GM18909 (cell line): Measurements from ENCODE around the gene C15orf40.
"Not testable (repeated sequence)": the region's sequence is repeated elsewhere in the genome, so short reads cannot be mapped to it uniquely, and the experiment has no call there.

ENCODE experiments used
- ATAC-seq: cut with Tn5 transposase; IDR thresholded peaks from one replicate; pipeline ENCODE4 v1.9.1; 2021; ENCODE audit warnings: mild to moderate bottlenecking; ENCODE audit not compliant: unreplicated experiment, poor library complexity

C15orf40 gene

GRCh38 chr15:83011271-83012075 is at the start of gene C15orf40:
C15orf40 (minus strand) TSS chr15:83011639; CDS start chr15:83011607, 32 bp downstream.
- peak; percentile 88 for ATAC-seq

GRCh38 chr15:83057696-83058376 is 46.4 kb upstream of the C15orf40 start:
- ATAC-seq: no peak

GRCh38 chr15:83057002-83057401 is 45.6 kb upstream of the C15orf40 start:
- no peak for ATAC-seq

- no peak for ATAC-seq
Observed at GRCh38 chr15:83053151-83053550, 41.7 kb upstream of the C15orf40 start.

- no peak for ATAC-seq
Observed at GRCh38 chr15:83046558-83047127, 35.2 kb upstream of the C15orf40 start.

GRCh38 chr15:83044156-83044555 is 32.7 kb upstream of the C15orf40 start:
- ATAC-seq: no peak

GRCh38 chr15:83039206-83039605 is 27.8 kb upstream of the C15orf40 start:
- ATAC-seq: no peak

GRCh38 chr15:83036253-83036652 is 24.8 kb upstream of the C15orf40 start:
- no peak for ATAC-seq

- ATAC-seq: not testable (repeated sequence)
Observed at GRCh38 chr15:83031234-83031633, 19.8 kb upstream of the C15orf40 start.

- ATAC-seq: no peak
Observed at GRCh38 chr15:83030021-83030420, 18.6 kb upstream of the C15orf40 start.

GRCh38 chr15:83018436-83018835 is 7.0 kb upstream of the C15orf40 start:
- ATAC-seq: no peak

- ATAC-seq: no peak
Observed at GRCh38 chr15:83016906-83017305, 5.5 kb upstream of the C15orf40 start.

- no peak for ATAC-seq
Observed at GRCh38 chr15:83015361-83015760, 3.9 kb upstream of the C15orf40 start.

- ATAC-seq: no peak
Observed at GRCh38 chr15:83014205-83014653, 2.8 kb upstream of the C15orf40 start.

- ATAC-seq: no peak
Observed at GRCh38 chr15:83012636-83013035, 1.2 kb upstream of the C15orf40 start.

- ATAC-seq: no peak
Observed at GRCh38 chr15:83012076-83012426, 612 bp upstream of the C15orf40 start.

- peak; percentile 68 for ATAC-seq
Observed at GRCh38 chr15:83010709-83011270, 649 bp downstream of the C15orf40 start.

GRCh38 chr15:83000672-83001031 is 10.8 kb downstream of the C15orf40 start:
- ATAC-seq: not testable (repeated sequence)

- peak; percentile 77 for ATAC-seq
Observed at GRCh38 chr15:82999905-83000671, 11.4 kb downstream of the C15orf40 start.

GRCh38 chr15:82999426-82999825 is 12.0 kb downstream of the C15orf40 start:
- no peak for ATAC-seq
